Stimulated activated CD8-positive, alpha-beta memory T cell treated with anti-CD3 and anti-CD28 coated beads, Interleukin-12 subunit alpha, Interleukin-12 subunit beta, amount 100 ng/mL, for 24 hours (primary cell): ENCODE measurements around the gene SPANXN3.
"Not testable (repeated sequence)": the region's sequence is repeated elsewhere in the genome, so short reads cannot be mapped to it uniquely, and the experiment has no call there.

Experiments
- DNase-seq: peaks from one replicate; pipeline ENCODE4 v3.0.0-alpha.2; 2020; ENCODE audit errors: extremely low read depth

SPANXN3 gene, protein sequence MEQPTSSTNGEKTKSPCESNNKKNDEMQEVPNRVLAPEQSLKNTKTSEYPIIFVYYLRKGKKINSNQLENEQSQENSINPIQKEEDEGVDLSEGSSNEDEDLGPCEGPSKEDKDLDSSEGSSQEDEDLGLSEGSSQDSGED

GRCh38 chrX:143517375-143517774, at the start of gene SPANXN3:
TSS of gene SPANXN3 (minus strand) at chrX:143517475. CDS start at chrX:143517391, 84 bp downstream.
- DNase-seq: not testable (repeated sequence)

- DNase-seq: no peak
Observed at GRCh38 chrX:143536176-143536575, 18.9 kb upstream of the SPANXN3 start.

DNA sequence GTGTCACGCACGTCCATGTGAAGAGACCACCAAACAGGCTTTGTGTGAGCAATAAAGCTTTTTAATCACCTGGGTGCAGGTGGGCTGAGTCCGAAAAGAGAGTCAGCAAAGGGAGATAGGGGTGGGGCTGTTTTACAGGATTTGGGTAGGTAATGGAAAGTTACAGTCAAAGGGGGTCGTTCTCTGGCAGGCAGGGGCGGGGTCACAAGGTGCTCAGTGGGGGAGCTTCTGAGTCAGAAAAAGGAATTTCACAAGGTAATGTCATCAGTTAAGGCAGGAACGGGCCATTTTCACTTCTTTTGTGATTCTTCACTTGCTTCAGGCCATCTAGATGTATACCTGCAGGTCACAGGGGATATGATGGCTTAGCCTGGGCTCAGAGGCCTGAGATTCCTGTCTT, 15.1 kb downstream of the SPANXN3 start:
- DNase-seq: not testable (repeated sequence)

DNA sequence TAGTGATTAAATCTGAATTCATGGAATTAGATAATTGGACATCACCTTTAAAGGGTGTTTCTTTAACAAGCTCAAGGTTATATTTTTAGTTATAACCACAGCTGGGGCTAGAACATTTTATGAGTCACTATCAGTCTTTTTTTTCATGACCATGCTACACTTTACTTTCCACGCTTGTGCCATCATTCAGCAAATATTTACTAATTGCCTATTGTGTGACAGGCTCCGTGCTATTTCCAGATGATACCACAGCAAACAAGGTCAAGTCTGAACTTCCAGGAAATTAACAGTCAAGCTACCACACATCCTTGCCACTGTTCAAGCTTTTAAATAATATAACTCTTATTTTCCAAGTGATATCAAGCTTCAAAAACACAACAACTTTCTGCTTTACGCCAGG, 16.5 kb downstream of the SPANXN3 start:
- no peak for DNase-seq

GRCh38 chrX:143486105-143486504, 31.2 kb downstream of the SPANXN3 start:
- no peak for DNase-seq

- no peak for DNase-seq
Observed at GRCh38 chrX:143476751-143477150, 40.5 kb downstream of the SPANXN3 start.

GRCh38 chrX:143472347-143472938, 44.8 kb downstream of the SPANXN3 start:
- no peak for DNase-seq

- no peak for DNase-seq
Observed at GRCh38 chrX:143466130-143466529, 51.1 kb downstream of the SPANXN3 start.

- DNase-seq: no peak
Observed at GRCh38 chrX:143462696-143463095, 54.6 kb downstream of the SPANXN3 start.

DNA sequence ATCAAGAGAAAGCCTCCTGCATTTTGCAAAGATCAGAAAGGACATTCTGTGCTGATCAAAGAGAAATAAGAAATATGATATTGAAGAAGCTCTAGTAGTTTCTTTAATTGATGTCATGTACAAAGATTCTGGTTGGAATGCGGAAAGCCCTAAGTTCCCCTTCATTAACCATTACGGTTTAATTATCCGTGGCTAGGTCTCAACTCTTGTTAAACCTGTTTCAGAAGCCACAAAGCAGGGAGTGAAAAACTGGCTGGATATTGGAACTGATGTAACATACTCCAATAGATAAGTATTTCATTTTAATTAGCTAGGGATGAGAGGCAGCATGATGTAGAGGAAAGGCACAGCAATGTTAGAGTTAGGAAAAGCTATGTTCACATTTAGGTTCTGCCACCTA, 55.7 kb downstream of the SPANXN3 start:
- DNase-seq: no peak
